ENCODE results near the gene NOL9.

Gene NOL9

DNA sequence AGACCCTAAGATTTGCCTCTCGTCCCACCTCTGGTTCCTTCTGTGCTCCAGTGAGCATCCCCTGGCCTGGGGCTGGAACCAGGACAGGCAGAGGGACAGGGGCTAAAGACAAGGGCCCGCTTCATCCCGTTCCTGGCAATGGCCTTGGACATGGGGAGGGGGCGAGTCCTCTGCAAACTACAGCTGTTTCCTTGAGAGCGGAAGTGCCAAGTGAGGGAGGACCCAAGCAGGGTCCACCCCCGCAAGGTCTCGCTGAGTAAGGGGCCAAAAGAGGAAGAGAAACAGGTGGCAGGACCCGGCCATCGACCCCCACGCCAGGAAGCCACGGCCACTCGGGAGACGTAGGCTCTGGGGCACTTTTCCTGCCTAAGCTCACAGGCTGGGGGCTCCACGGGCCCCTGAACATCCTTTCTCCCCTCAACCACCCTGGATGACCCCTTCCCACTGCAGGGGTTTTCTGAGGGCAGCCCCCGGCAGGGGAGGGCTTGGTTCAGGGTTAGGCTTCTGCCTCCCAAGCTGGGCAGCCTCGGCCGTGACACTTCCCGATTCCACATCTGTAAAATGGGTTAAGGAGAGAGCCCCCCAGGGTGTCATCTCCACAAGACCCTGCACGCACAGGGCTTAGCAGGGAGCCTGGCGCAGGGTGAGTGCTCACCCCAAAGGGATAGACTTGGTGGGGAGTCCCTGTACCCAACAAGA lies 44.9 kb downstream of the NOL9 start:
- Histone ChIP-seq H2AFZ (ENCODE audit: insufficient read depth, low read length, poor library complexity) (no peak overlapping the region), H2BK120ac (ENCODE audit: insufficient read depth, low read length, poor library complexity) (no peak overlapping the region), H3K14ac (ENCODE audit: low read length) (no peak overlapping the region), H3K4me2 (ENCODE audit: low read length) (no peak overlapping the region), H3K9ac (ENCODE audit: low read length) (no peak overlapping the region), H2AK5ac (ENCODE audit: low read length) (peak overlapping the region; percentile 26), H3K36me3 (ENCODE audit: control insufficient read depth in 1 of 2, insufficient read depth in 2 of 2, low read length in 2 of 2) (no peaks in the 10 kb centered on the region), H3K4ac (ENCODE audit: low read depth, low read length) (no peak overlapping the region), H4K91ac (ENCODE audit: low read depth, low read length) (no peak overlapping the region), H3K18ac (ENCODE audit: low read length) (no peak overlapping the region), H3K79me2 (ENCODE audit: control insufficient read depth, insufficient read depth, low read length, poor library complexity) (peaks cover 7% of the 10 kb centered on the region), H3K79me1 (ENCODE audit: low read length) (peaks cover 37% of the 10 kb centered on the region), H3K23ac (ENCODE audit: low read length) (no peak overlapping the region), H2BK12ac (ENCODE audit: low read length) (no peak overlapping the region), H3K4me1 (ENCODE audit: control insufficient read depth in 1 of 2, insufficient read depth in 2 of 2, low read length in 2 of 2) (peaks cover 36 to 40% of the 10 kb centered on the region in 2 experiments), H4K12ac (ENCODE audit: low read depth, low read length) (no peak overlapping the region), H3K4me3 (ENCODE audit: low read depth, low read length) (no peak overlapping the region), H2BK5ac (ENCODE audit: low read depth, low read length, poor library complexity) (no peak overlapping the region), H3K27ac (ENCODE audit: low read depth, low read length) (no peak overlapping the region), H3K27me3 (ENCODE audit: insufficient read depth, low read length) (no peaks in the 10 kb centered on the region), H3K9me3 (ENCODE audit: insufficient read depth, low read depth, low read length) (peaks cover 2% of the 10 kb centered on the region), H4K8ac (ENCODE audit: low read depth, low read length) (no peak overlapping the region)
- WGBS (ENCODE audit: extremely low coverage, insufficient coverage, insufficient read length): no CpG with 5 or more reads among the region's 20 CpGs
- DNase-seq: no peak

DNA sequence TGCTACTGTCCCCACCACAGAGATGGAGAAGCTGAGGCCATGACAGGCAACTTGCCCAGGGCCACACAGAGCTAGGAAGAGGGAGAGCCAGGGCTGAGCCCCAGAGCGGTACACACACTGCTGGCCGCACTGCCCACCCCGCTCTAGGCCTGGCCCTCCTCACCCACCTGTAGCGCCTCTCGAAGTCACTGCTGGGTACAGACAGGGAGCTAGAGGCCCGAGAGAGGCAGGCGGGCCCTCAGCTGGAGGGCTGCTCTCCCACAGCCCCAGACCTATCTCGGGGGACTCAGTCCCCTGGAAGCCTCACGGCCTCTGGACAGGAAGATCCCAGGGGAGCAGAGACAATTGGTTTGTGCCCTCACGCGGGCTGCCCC lies 45.5 kb downstream of the NOL9 start:
- Histone ChIP-seq H3K79me2 (ENCODE audit: control insufficient read depth, insufficient read depth, low read length, poor library complexity) (peaks cover 6% of the 10 kb centered on the region), H2AFZ (ENCODE audit: insufficient read depth, low read length, poor library complexity) (no peak overlapping the region), H2BK120ac (ENCODE audit: insufficient read depth, low read length, poor library complexity) (no peak overlapping the region), H2BK12ac (ENCODE audit: low read length) (no peak overlapping the region), H4K8ac (ENCODE audit: low read depth, low read length) (no peak overlapping the region), H3K14ac (ENCODE audit: low read length) (no peak overlapping the region), H2BK5ac (ENCODE audit: low read depth, low read length, poor library complexity) (no peak overlapping the region), H3K18ac (ENCODE audit: low read length) (no peak overlapping the region), H3K4me3 (ENCODE audit: low read depth, low read length) (no peak overlapping the region), H3K36me3 (ENCODE audit: control insufficient read depth in 1 of 2, insufficient read depth in 2 of 2, low read length in 2 of 2) (no peaks in the 10 kb centered on the region), H3K23ac (ENCODE audit: low read length) (no peak overlapping the region), H3K79me1 (ENCODE audit: low read length) (peaks cover 32% of the 10 kb centered on the region), H3K27ac (ENCODE audit: low read depth, low read length) (no peak overlapping the region), H3K9ac (ENCODE audit: low read length) (no peak overlapping the region), H4K91ac (ENCODE audit: low read depth, low read length) (no peak overlapping the region), H3K4me2 (ENCODE audit: low read length) (no peak overlapping the region), H3K27me3 (ENCODE audit: insufficient read depth, low read length) (no peaks in the 10 kb centered on the region), H4K12ac (ENCODE audit: low read depth, low read length) (no peak overlapping the region), H2AK5ac (ENCODE audit: low read length) (no peak overlapping the region), H3K4ac (ENCODE audit: low read depth, low read length) (no peak overlapping the region), H3K9me3 (ENCODE audit: insufficient read depth, low read depth, low read length) (peaks cover 2% of the 10 kb centered on the region), H3K4me1 (ENCODE audit: control insufficient read depth in 1 of 2, insufficient read depth in 2 of 2, low read length in 2 of 2) (peaks cover 31 to 35% of the 10 kb centered on the region in 2 experiments)
- no CpG with 5 or more reads among the region's 11 CpGs for WGBS (ENCODE audit: extremely low coverage, insufficient coverage, insufficient read length)
- no peak for DNase-seq

- Histone ChIP-seq H3K9me3 (ENCODE audit: insufficient read depth, low read depth, low read length) (peaks cover 2% of the 10 kb centered on the region), H4K91ac (ENCODE audit: low read depth, low read length) (no peak overlapping the region), H4K8ac (ENCODE audit: low read depth, low read length) (no peak overlapping the region), H3K23ac (ENCODE audit: low read length) (no peak overlapping the region), H2AFZ (ENCODE audit: insufficient read depth, low read length, poor library complexity) (no peak overlapping the region), H3K4ac (ENCODE audit: low read depth, low read length) (no peak overlapping the region), H3K79me2 (ENCODE audit: control insufficient read depth, insufficient read depth, low read length, poor library complexity) (peaks cover 3% of the 10 kb centered on the region), H2AK5ac (ENCODE audit: low read length) (no peak overlapping the region), H2BK12ac (ENCODE audit: low read length) (no peak overlapping the region), H3K79me1 (ENCODE audit: low read length) (peaks cover 29% of the 10 kb centered on the region), H3K36me3 (ENCODE audit: control insufficient read depth in 1 of 2, insufficient read depth in 2 of 2, low read length in 2 of 2) (no peaks in the 10 kb centered on the region), H2BK120ac (ENCODE audit: insufficient read depth, low read length, poor library complexity) (no peak overlapping the region), H3K4me3 (ENCODE audit: low read depth, low read length) (no peak overlapping the region), H3K4me2 (ENCODE audit: low read length) (no peak overlapping the region), H3K27ac (ENCODE audit: low read depth, low read length) (no peak overlapping the region), H2BK5ac (ENCODE audit: low read depth, low read length, poor library complexity) (no peak overlapping the region), H3K27me3 (ENCODE audit: insufficient read depth, low read length) (no peaks in the 10 kb centered on the region), H4K12ac (ENCODE audit: low read depth, low read length) (no peak overlapping the region), H3K14ac (ENCODE audit: low read length) (no peak overlapping the region), H3K4me1 (ENCODE audit: control insufficient read depth in 1 of 2, insufficient read depth in 2 of 2, low read length in 2 of 2) (peaks cover 28 to 32% of the 10 kb centered on the region in 2 experiments), H3K9ac (ENCODE audit: low read length) (no peak overlapping the region), H3K18ac (ENCODE audit: low read length) (no peak overlapping the region)
- no CpG with 5 or more reads among the region's 18 CpGs for WGBS (ENCODE audit: extremely low coverage, insufficient coverage, insufficient read length)
- no peak for DNase-seq
These were observed 46.0 kb downstream of the NOL9 start for GRCh38 chr1:6508154-6508815.

- Histone ChIP-seq H2BK120ac (ENCODE audit: insufficient read depth, low read length, poor library complexity) (no peak overlapping the region), H3K79me2 (ENCODE audit: control insufficient read depth, insufficient read depth, low read length, poor library complexity) (peaks cover 3% of the 10 kb centered on the region), H3K4me1 (ENCODE audit: control insufficient read depth in 1 of 2, insufficient read depth in 2 of 2, low read length in 2 of 2) (peaks cover 21 to 25% of the 10 kb centered on the region in 2 experiments), H2BK5ac (ENCODE audit: low read depth, low read length, poor library complexity) (no peak overlapping the region), H4K12ac (ENCODE audit: low read depth, low read length) (no peak overlapping the region), H3K4me2 (ENCODE audit: low read length) (no peak overlapping the region), H3K27ac (ENCODE audit: low read depth, low read length) (no peak overlapping the region), H4K91ac (ENCODE audit: low read depth, low read length) (peak overlapping the region; percentile 4), H3K9ac (ENCODE audit: low read length) (no peak overlapping the region), H3K9me3 (ENCODE audit: insufficient read depth, low read depth, low read length) (peaks cover 2% of the 10 kb centered on the region), H3K27me3 (ENCODE audit: insufficient read depth, low read length) (no peaks in the 10 kb centered on the region), H3K4ac (ENCODE audit: low read depth, low read length) (no peak overlapping the region), H3K36me3 (ENCODE audit: control insufficient read depth in 1 of 2, insufficient read depth in 2 of 2, low read length in 2 of 2) (no peaks in the 10 kb centered on the region), H3K14ac (ENCODE audit: low read length) (no peak overlapping the region), H2BK12ac (ENCODE audit: low read length) (no peak overlapping the region), H4K8ac (ENCODE audit: low read depth, low read length) (no peak overlapping the region), H3K23ac (ENCODE audit: low read length) (no peak overlapping the region), H2AK5ac (ENCODE audit: low read length) (peak overlapping the region; percentile 88), H2AFZ (ENCODE audit: insufficient read depth, low read length, poor library complexity) (no peak overlapping the region), H3K4me3 (ENCODE audit: low read depth, low read length) (no peak overlapping the region), H3K18ac (ENCODE audit: low read length) (no peak overlapping the region), H3K79me1 (ENCODE audit: low read length) (peaks cover 22% of the 10 kb centered on the region)
- DNase-seq: no peak
- no CpG with 5 or more reads among the region's 12 CpGs for WGBS (ENCODE audit: extremely low coverage, insufficient coverage, insufficient read length)
These were observed 46.8 kb downstream of the NOL9 start for GRCh38 chr1:6507461-6507911.

All from trophoblast cell (in vitro differentiated cells and primary cell).